ENCODE results near the gene KPNA5. TPM values are rescaled to one million over a fixed set of nuclear protein-coding genes. Genes with fewer than 3 reads are reported as not detected.

Gene KPNA5
- total and polyA plus RNA-seq, 2 of the 8 experiments (the other 6 are each of a cell fraction or from before 2014, with no cell fraction given) = 2.0 to 9.7 TPM

- WGBS, 2 experiments (ENCODE audit: extremely low coverage in 1 of 2, insufficient coverage in 1 of 2, insufficient read length in 1 of 2, insufficient replicate concordance in 2 of 2, low coverage in 1 of 2, low lambda C conversion rate in 2 of 2, missing lambda C conversion rate in 1 of 2) = 92% methylated on average over 4 of the region's 4 CpGs; no CpG with 5 or more reads in 1 of the 2 experiments
- no peak for FAIRE-seq
- TF ChIP-seq SP4 (IDR thresholded peaks at IDR 0.05; ENCODE audit: low read length) (no peak), BACH1 (IDR thresholded peaks at IDR 0.05; ENCODE audit: low read length) (no peak), TAF1 (IDR thresholded peaks at IDR 0.05; ENCODE audit: low read depth, low read length) (no peak), BRCA1 (IDR thresholded peaks at IDR 0.05; ENCODE audit: low read depth, low read length) (no peak), EZH2 (IDR thresholded peaks at IDR 0.05; ENCODE audit: low read depth, low read length, severe bottlenecking) (no peak), RBBP5 (IDR thresholded peaks at IDR 0.05; ENCODE audit: borderline replicate concordance, low read depth, low read length) (no peak), SRF (IDR thresholded peaks at IDR 0.05; ENCODE audit: low read depth, low read length) (no peak), SP2 (IDR thresholded peaks at IDR 0.05; ENCODE audit: low read length) (no peak), RXRA (IDR thresholded peaks at IDR 0.05; ENCODE audit: insufficient read depth, low read depth, low read length) (no peak), TCF12 (IDR thresholded peaks at IDR 0.05; ENCODE audit: low read depth, low read length) (no peak), ATF2 (IDR thresholded peaks at IDR 0.05; ENCODE audit: low read length) (no peak), KDM5A (IDR thresholded peaks at IDR 0.05; ENCODE audit: low read length) (no peak), SUZ12 (IDR thresholded peaks at IDR 0.05; ENCODE audit: low read length) (no peak)
Observed at GRCh38 chr6:116672306-116672705, 8.7 kb upstream of the KPNA5 start.

More at GRCh38 chr6:116672306-116672705, 8.7 kb upstream of the KPNA5 start:
- H3K56ac ChIP-seq (replicated peaks; ENCODE audit: insufficient read length, low read depth, low read length) = no peak overlapping the region
- CTCF ChIA-PET (ENCODE audit: partially characterized antibody) = interaction anchor here (0.6 to 1.3 kb wide), 3 partner anchors 8 to 456 kb away, joined by 3 to 4 read pairs (median 3); no protein-coding TSS in a partner anchor
- H4K8ac ChIP-seq (ENCODE audit: extremely low read depth, insufficient read depth, low read length) = no peak overlapping the region
- H4K91ac ChIP-seq (replicated peaks; ENCODE audit: insufficient read length, low read length) = no peak overlapping the region
- H4K5ac ChIP-seq (ENCODE audit: insufficient read length, low read depth, low read length) = no peak overlapping the region
- H3K27me3 ChIP-seq (replicated peaks in 1 of 4; ENCODE audit: control insufficient read depth in 3 of 4, extremely low read depth in 1 of 4, insufficient read depth in 3 of 4, low read length in 3 of 4) = no peaks in the 10 kb centered on the region
- no peak overlapping the region for H2BK12ac ChIP-seq (ENCODE audit: low read depth, low read length)
- H3K4me3 ChIP-seq (ENCODE audit: extremely low read depth in 1 of 4, insufficient read depth in 2 of 4, low read depth in 3 of 4, low read length in 4 of 4) = no peak overlapping the region
- POLR2A ChIA-PET (ENCODE audit: partially characterized antibody) = interaction anchor here (1.2 kb wide), 1 partner anchor 8 kb away, joined by 3 read pairs; no protein-coding TSS in a partner anchor
- H3K18ac ChIP-seq (ENCODE audit: extremely low read depth, low read length) = no peak overlapping the region
- no peak overlapping the region for H3K27ac ChIP-seq (ENCODE audit: low read depth, low read length)
- H3K4me2 ChIP-seq (ENCODE audit: insufficient read depth in 1 of 2, low read depth in 2 of 2, low read length in 2 of 2) = no peak overlapping the region
- H3K4ac ChIP-seq (replicated peaks; ENCODE audit: insufficient read length, low read depth, low read length) = no peak overlapping the region
- no peak for DNase-seq (ENCODE audit: low read depth in 1 of 2, low spot score in 2 of 2)
- no peak overlapping the region for H3K9ac ChIP-seq (replicated peaks in 1 of 4; ENCODE audit: extremely low read depth in 1 of 4, low read depth in 3 of 4, low read length in 3 of 4)
- H2BK20ac ChIP-seq (ENCODE audit: low read length) = no peak overlapping the region
- peaks cover 3% of the 10 kb centered on the region for H3K79me1 ChIP-seq (ENCODE audit: low read depth, low read length)
- no peak overlapping the region for H2BK120ac ChIP-seq (replicated peaks; ENCODE audit: low read depth, low read length)
- peaks cover 0 to 12% of the 10 kb centered on the region in 2 experiments; a peak in 3 of 4 replicates for H3K79me2 ChIP-seq (ENCODE audit: control insufficient read depth in 1 of 2, insufficient read depth in 2 of 2, low read length in 2 of 2)
- H3K23me2 ChIP-seq (ENCODE audit: low read depth, low read length) = 0 out of 2 replicates have a peak, but pooled peaks cover 1% of the 10 kb centered on the region
- no peaks in the 10 kb centered on the region for H3K36me3 ChIP-seq (ENCODE audit: control insufficient read depth in 2 of 4, insufficient read depth in 4 of 4, low read length in 3 of 4)
- no peak overlapping the region for H2BK5ac ChIP-seq (ENCODE audit: low read depth, low read length)
- H3K14ac ChIP-seq (ENCODE audit: insufficient read length) = no peak overlapping the region
- H4K20me1 ChIP-seq (replicated peaks in 1 of 2; ENCODE audit: control insufficient read depth in 1 of 2, insufficient read depth in 2 of 2, low read length in 2 of 2) = no peaks in the 10 kb centered on the region
- no peak overlapping the region for H2AK5ac ChIP-seq (ENCODE audit: low read depth, low read length)
- H3K9me3 ChIP-seq (ENCODE audit: insufficient read depth in 2 of 2, low read depth in 1 of 2, low read length in 1 of 2) = no peaks in the 10 kb centered on the region; a peak in 1 of 4 replicates
- H3K23ac ChIP-seq (ENCODE audit: insufficient read length) = no peak overlapping the region
- no peak overlapping the region for H2BK15ac ChIP-seq (ENCODE audit: low read length)
- peaks cover 0 to 2% (median 0%) of the 10 kb centered on the region in 4 experiments; a peak in 1 of 7 replicates for H3K4me1 ChIP-seq (replicated peaks in 1 of 4; ENCODE audit: control insufficient read depth in 3 of 4, insufficient read depth in 4 of 4, low read length in 3 of 4)
- peak overlapping the region; percentile 65 for H2AFZ ChIP-seq (ENCODE audit: low read length)
